Measurements from ENCODE around the gene AAK1.

Gene AAK1

DNA sequence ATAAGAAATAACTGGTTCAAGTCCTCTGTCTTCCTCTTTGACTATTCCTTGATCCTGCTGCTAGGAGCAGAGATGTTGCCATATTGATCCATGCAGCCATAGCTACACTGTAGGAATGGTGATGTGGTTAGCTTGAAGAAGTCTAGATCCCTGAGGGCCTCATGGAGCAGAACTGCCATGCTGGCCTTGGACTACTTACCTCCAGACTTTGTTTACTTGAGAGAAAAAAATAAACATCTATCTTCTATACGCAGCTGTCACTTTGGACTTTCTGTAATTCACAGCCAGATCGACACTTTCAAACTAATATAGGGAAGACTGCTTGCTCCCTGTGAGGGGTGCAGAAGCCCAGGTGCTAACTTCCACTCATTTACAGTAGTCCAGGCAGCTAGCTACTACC, 121.8 kb downstream of the AAK1 start:
- TF ChIP-seq, protein P1, sequence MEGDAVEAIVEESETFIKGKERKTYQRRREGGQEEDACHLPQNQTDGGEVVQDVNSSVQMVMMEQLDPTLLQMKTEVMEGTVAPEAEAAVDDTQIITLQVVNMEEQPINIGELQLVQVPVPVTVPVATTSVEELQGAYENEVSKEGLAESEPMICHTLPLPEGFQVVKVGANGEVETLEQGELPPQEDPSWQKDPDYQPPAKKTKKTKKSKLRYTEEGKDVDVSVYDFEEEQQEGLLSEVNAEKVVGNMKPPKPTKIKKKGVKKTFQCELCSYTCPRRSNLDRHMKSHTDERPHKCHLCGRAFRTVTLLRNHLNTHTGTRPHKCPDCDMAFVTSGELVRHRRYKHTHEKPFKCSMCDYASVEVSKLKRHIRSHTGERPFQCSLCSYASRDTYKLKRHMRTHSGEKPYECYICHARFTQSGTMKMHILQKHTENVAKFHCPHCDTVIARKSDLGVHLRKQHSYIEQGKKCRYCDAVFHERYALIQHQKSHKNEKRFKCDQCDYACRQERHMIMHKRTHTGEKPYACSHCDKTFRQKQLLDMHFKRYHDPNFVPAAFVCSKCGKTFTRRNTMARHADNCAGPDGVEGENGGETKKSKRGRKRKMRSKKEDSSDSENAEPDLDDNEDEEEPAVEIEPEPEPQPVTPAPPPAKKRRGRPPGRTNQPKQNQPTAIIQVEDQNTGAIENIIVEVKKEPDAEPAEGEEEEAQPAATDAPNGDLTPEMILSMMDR (IDR thresholded peaks at IDR 0.05; ENCODE audit: insufficient read depth, low read depth, low read length, missing control alignments): no peak
- DNase-seq (ENCODE audit: low read depth): no peak

DNA sequence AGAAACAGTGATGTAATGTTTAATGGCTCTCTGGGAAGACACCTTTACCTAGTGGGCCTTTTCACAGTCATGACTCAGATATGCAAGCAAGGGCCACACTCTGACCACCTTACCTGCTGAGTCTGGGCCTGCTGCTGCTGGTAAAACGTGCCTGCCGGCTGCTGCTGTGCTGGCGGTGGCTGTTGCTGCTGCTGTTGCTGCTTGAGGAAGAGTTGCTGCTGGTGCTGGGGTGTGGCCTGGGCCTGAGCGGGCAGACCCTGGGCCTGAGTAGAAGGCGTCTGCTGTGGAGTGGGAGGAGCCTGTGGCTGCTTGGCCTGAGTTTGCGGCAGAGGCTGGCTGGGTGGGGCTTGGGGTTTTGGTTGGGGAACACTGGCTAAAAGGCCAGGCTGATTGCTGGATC, 124.7 kb downstream of the AAK1 start:
- no peak for DNase-seq (ENCODE audit: low read depth)
- H3K4me3 ChIP-seq (ENCODE audit: low read depth, low read length): no peak overlapping the region
- TF ChIP-seq, protein P1 (IDR thresholded peaks at IDR 0.05; ENCODE audit: insufficient read depth, low read depth, low read length, missing control alignments): no peak

More for the DNA sequence above, 121.8 kb downstream of the AAK1 start:
- H3K4me3 ChIP-seq (ENCODE audit: low read depth, low read length): no peak overlapping the region

DNA sequence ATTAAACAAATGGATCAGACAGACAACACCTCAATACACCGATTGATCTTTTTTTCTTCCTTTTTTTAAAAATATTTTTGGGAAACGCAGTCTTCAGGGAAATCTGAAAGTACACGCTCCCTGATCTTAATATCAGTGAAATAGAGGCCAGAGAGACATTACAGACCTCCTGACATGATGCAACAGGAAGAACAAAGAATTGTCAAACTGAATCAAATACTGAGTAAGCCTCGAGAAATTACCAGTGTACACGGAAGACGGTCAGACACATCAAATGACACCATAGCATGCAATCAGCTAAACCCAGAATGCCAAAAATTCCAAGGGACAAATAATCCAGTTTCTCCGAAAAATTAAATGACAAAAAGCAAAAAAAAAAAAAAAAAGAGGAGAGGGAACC, 126.1 kb downstream of the AAK1 start:
- no peak for DNase-seq (ENCODE audit: low read depth)
- H3K4me3 ChIP-seq (ENCODE audit: low read depth, low read length): no peak overlapping the region
- TF ChIP-seq, protein P1 (IDR thresholded peaks at IDR 0.05; ENCODE audit: insufficient read depth, low read depth, low read length, missing control alignments): no peak

DNA sequence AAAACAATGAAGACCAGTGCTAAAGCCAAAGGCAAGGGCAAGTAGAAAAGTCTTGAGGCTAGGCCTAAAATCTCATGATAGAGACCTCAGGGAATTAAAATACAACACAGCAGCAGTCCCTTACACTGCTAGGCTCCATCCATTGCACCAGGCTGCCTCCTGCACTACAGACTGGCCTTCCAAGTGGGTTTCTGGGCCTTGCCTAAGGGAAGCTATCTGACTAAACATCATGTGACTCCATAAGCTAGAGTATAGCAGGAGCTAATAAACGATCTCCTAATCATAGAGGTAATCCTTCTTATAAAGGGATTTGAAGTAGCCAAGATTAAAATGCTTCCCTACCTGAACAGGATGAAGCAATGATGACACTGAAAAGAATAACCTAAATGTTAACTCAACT, 128.7 kb downstream of the AAK1 start:
- TF ChIP-seq, protein P1 (IDR thresholded peaks at IDR 0.05; ENCODE audit: insufficient read depth, low read depth, low read length, missing control alignments): no peak
- no peak overlapping the region for H3K4me3 ChIP-seq (ENCODE audit: low read depth, low read length)
- no peak for DNase-seq (ENCODE audit: low read depth)

DNA sequence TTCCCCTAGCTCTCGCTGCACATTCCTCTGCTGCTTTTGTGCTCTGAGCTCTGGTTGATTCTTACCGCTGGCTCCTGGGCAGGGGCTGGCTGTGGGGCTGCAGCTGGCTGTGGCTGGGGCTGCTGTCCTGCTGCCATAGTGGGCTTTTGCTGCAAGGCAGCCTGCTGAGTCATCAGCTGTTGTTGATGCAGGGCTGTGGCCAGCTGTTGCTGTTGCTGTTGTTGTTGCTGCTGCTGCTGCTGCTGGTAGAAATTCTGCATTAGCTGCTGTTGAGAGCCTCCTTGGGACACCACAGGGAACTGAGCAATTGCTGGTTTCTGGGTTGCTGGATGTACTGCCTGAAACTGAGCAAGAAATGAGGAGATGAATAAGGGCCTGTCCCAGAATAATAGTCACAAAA, 129.1 kb downstream of the AAK1 start:
- no peak overlapping the region for H3K4me3 ChIP-seq (ENCODE audit: low read depth, low read length)
- TF ChIP-seq, protein P1 (IDR thresholded peaks at IDR 0.05; ENCODE audit: insufficient read depth, low read depth, low read length, missing control alignments): no peak
- DNase-seq (ENCODE audit: low read depth): no peak

DNA sequence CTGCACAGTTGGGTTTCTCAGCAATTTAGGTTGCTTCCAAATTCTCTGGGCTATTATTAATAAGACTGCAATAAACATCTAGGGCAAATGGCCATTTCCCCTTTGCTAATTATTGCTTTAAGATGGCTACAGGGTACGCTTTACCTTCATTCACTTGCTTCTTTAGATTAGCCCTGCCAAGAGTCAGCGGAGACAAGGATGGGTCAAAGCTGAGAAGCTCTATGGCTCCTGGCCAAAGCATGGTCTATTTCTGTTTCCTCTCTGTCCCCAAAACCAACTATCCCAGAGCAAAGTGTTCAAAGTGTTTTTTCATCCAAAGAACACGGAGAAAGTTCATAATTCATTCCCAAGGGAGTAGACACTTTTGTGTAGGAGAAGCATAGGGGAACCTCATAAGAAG, 131.1 kb downstream of the AAK1 start:
- no peak overlapping the region for H3K4me3 ChIP-seq (ENCODE audit: low read depth, low read length)
- TF ChIP-seq, protein P1 (IDR thresholded peaks at IDR 0.05; ENCODE audit: insufficient read depth, low read depth, low read length, missing control alignments): no peak
- DNase-seq (ENCODE audit: low read depth): no peak

DNA sequence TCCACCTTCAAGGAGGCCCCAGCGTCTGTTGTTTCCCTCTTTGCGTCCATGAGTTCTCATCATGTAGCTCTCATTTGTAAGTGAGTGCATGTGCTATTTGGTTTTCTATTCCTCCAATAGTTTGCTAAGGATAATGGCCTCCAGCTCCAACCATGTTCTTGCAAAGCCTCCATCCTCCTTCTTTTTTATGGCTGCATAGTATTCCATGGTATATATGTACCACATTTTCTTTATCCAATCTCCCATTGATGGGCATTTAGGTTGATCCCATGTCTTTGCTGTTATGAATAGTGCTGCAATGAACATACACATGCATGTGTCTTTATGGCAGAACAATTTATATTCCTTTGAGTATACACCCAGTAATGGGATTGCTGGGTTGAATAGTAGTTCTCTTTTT, 133.3 kb downstream of the AAK1 start:
- TF ChIP-seq, protein P1 (IDR thresholded peaks at IDR 0.05; ENCODE audit: insufficient read depth, low read depth, low read length, missing control alignments): no peak
- H3K4me3 ChIP-seq (ENCODE audit: low read depth, low read length): no peak overlapping the region
- DNase-seq (ENCODE audit: low read depth): no peak
